Mucosa of descending colon (tissue), 3 donors: ENCODE measurements around the gene ANO7. TPM values are rescaled to one million over a fixed set of nuclear protein-coding genes. Genes with fewer than 3 reads are reported as not detected.

Experiments
- ATAC-seq: fragments of 200-7000 bp; cut with Tn5 transposase; one replicate; pipeline ENCODE4 v1.9.1; 2020; ENCODE audit warnings: mild to moderate bottlenecking, moderate library complexity
- DNase-seq, 3 donors: peaks; one replicate each; pipeline ENCODE4 v3.0.0-alpha.2; 2020
- H3K36me3 ChIP-seq: fragments of 200-600 bp; one replicate; pipeline ENCODE4 v1.8.0; 2021; ENCODE audit warnings: low read depth, mild to moderate bottlenecking
- H3K4me1 ChIP-seq: fragments of 200-600 bp; one replicate; pipeline ENCODE4 v1.8.0; 2021; ENCODE audit warnings: low read depth, mild to moderate bottlenecking
- H3K4me3 ChIP-seq: fragments of 200-600 bp; one replicate; pipeline ENCODE4 v1.8.0; 2021; ENCODE audit warnings: mild to moderate bottlenecking
- H3K9me3 ChIP-seq: fragments of 200-600 bp; one replicate; pipeline ENCODE4 v1.8.0; 2021; ENCODE audit warnings: mild to moderate bottlenecking
- intact Hi-C, 2 donors: fragments of 100-400 bp; cut with DNase I in 1 of 2; cut with micrococcal nuclease in 1 of 2; formaldehyde crosslinking; loops; one replicate each; pipeline versions ENCODE4 v1.11.0 to v1.11.1; 2022; cut with DNase I, micrococcal nuclease
- total RNA-seq, 3 donors: library from RNA; stranded (reverse); fragmentation: NEBNext Ultra II Directional in 2 of 3; extraction: Animal tissue kit (Norgen Biotek cat#: 25700) in 2 of 3; gene quantifications; one replicate each; pipeline versions ENCODE4 v1.2.1 to v1.2.4, GENCODE V29; 2021 to 2023
- TF ChIP-seq, protein P1 (sequence below): fragments of 200-600 bp; IDR thresholded peaks from one replicate; pipeline ENCODE4 v1.8.0; 2022; ENCODE audit warnings: antibody characterized with exemption, mild to moderate bottlenecking
- donor health status: DM: no; HTN: no; CAD: no; lungs with moderate emphysema.
- donor health status: DM: no; HTN: no; CAD: no.
- donor health status: DM: no; HTN: yes; CAD: no.

Gene ANO7
- total RNA-seq, 3 donors from 2014 or later: 33.9 to 106 (median 83.5) TPM

DNA sequence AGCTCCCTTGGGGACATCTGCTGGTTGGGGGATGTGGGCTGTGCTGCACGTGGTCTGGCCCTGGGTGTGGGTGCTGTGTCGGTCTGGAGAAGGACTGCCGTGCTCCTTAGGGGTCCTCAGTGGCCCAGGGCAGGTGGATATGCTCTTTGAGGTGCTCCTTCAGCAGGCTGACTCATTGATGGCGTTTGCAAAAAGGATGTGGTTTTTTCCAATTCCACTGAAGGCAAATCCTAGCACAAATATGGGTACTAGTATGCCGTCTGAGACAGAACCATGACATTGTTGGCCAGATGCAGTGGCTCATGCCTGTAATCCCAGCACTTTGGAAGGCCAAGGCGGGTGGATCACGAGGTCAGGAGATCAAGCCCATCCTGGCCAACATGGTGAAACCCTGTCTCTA lies 34.9 kb upstream of the ANO7 start:
- peaks cover 3% of the 10 kb centered on the region for H3K36me3 ChIP-seq
- ATAC-seq: no peak

DNA sequence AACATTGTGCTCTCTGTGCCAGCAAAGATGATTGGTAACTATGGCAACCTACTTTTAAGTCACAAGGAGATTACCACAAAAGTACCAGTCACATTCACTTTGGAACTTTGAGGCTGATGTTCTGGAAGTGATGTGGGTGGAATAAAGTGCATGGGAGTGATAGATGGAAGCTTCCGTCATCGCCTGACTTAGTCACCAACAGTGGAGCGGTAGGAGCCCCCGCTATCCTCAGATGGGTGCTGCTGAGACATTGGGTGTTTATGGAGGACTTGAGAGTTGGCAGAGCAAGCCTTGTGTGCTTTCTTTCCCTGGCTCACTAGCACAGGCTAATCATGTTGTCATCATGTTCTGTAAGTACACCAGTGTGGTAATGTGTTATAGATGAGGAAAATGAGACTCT lies 33.6 kb upstream of the ANO7 start:
- DNase-seq (no peak), ATAC-seq (no peak)
- H3K9me3 ChIP-seq: no peaks in the 10 kb centered on the region
- intact Hi-C loops: no loop called here
- TF ChIP-seq, protein P1, sequence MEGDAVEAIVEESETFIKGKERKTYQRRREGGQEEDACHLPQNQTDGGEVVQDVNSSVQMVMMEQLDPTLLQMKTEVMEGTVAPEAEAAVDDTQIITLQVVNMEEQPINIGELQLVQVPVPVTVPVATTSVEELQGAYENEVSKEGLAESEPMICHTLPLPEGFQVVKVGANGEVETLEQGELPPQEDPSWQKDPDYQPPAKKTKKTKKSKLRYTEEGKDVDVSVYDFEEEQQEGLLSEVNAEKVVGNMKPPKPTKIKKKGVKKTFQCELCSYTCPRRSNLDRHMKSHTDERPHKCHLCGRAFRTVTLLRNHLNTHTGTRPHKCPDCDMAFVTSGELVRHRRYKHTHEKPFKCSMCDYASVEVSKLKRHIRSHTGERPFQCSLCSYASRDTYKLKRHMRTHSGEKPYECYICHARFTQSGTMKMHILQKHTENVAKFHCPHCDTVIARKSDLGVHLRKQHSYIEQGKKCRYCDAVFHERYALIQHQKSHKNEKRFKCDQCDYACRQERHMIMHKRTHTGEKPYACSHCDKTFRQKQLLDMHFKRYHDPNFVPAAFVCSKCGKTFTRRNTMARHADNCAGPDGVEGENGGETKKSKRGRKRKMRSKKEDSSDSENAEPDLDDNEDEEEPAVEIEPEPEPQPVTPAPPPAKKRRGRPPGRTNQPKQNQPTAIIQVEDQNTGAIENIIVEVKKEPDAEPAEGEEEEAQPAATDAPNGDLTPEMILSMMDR: no peak
- H3K4me1 ChIP-seq: peaks cover 7% of the 10 kb centered on the region
- H3K4me3 ChIP-seq: no peak overlapping the region
- peaks cover 3% of the 10 kb centered on the region for H3K36me3 ChIP-seq

More for the DNA sequence above, 34.9 kb upstream of the ANO7 start:
- Histone ChIP-seq H3K4me1 (peaks cover 7% of the 10 kb centered on the region), H3K4me3 (no peak overlapping the region), H3K9me3 (no peaks in the 10 kb centered on the region)
- intact Hi-C loops: no loop called here
- TF ChIP-seq, protein P1: no peak
- DNase-seq: no peak

DNA sequence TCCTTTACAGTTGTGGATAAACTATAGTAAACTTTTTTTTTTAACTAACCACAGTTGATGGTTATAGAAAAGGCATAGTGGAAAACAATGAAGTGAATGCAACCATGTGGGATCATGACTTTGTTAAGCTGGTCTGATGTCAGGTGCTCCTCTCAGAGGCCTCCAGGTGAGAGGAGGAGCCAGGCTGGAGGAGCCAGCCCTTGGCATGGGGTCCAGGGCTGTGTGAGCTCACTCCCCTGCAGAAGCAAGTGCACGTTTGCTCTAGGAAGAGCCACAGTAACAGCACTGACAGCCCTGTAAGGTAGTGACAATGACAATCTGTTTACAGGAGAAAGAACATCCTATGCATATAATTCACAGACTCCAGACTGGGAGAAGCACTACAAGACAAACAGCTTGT lies 32.5 kb upstream of the ANO7 start:
- intact Hi-C loops: no loop called here
- ATAC-seq: no peak
- no peak overlapping the region for H3K4me3 ChIP-seq
- peaks cover 3% of the 10 kb centered on the region for H3K36me3 ChIP-seq
- TF ChIP-seq, protein P1: no peak
- DNase-seq: no peak
- peaks cover 6% of the 10 kb centered on the region for H3K4me1 ChIP-seq
- H3K9me3 ChIP-seq: no peaks in the 10 kb centered on the region

DNA sequence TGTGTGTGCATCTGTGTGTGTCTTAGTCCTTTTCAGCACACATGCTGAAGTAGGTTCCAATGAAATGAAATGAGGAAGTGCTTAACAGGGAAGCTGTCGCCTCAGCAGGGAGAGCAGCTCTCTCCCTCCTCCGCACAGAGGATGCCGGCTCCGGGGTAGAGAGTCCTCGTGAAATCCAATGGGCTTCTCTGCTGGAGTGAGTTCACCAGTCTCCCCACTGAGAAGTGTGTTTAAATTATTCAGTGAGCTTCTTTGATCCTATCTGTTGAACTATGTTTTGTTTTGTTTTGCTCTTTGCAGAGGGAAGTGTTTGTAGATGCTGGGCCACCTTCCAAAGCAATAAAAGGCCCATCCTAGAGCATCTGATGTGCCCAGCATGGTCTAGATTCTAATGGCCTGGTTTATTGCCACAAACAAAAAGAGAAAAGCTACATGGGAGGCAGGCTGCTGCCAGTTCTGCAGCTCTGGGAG lies 31.5 kb upstream of the ANO7 start:
- ATAC-seq (peak; percentile 28), DNase-seq (no peak)
- H3K9me3 ChIP-seq: no peaks in the 10 kb centered on the region
- TF ChIP-seq, protein P1: no peak
- no peaks in the 10 kb centered on the region for H3K4me1 ChIP-seq
- intact Hi-C loops: no loop called here
- no peak overlapping the region for H3K4me3 ChIP-seq
- peaks cover 3% of the 10 kb centered on the region for H3K36me3 ChIP-seq

DNA sequence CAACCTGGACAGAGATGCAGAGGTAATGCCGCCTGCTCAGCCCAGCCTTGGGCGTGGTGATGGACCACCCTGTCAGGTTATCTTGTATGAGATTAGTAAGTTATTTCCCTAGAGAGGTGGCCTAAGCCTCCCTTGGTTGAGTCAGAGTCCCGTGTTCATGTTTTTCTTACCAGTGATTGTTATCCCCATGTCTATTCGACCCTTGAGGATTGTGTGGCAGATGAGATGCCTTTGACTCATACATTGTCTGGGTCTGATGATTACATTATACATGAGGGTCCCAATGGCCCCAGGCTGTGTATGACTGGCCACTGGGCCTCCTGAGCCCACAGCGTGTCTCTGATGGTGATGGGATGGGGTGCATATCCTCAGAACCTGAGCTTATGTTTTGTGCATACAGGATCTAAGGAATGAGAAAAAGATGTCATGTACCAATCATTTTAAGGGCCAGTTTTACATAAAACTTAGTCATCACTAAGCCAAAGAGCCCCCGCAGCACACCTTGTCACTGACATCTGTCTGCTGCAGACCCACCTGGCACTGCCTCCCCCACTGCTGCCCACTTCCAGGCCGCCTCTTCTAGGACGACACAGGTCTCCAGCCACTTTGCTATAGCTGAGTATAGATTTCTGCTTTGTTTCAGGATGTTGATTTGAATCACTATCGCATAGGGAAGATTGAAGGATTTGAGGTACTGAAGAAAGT lies 30.5 kb upstream of the ANO7 start:
- no peak overlapping the region for H3K4me3 ChIP-seq
- TF ChIP-seq, protein P1: no peak
- ATAC-seq (no peak), DNase-seq (no peak)
- peaks cover 3% of the 10 kb centered on the region for H3K36me3 ChIP-seq
- H3K4me1 ChIP-seq: no peaks in the 10 kb centered on the region
- intact Hi-C loops: no loop called here
- H3K9me3 ChIP-seq: no peaks in the 10 kb centered on the region
